Immature natural killer cell (primary cell): ENCODE data around the gene ILKAP. TPM values are rescaled to one million over a fixed set of nuclear protein-coding genes. Genes with fewer than 3 reads are reported as not detected.

Experiments used
- DNase-seq, 3 donors: peaks; one replicate each; pipeline ENCODE4 v3.0.0; 2022; ENCODE audit warnings: mixed read lengths in 1 of 3
- H3K27ac Mint-ChIP-seq, 6 donors: one replicate each; pipeline ENCODE4 v1.8.0; 2020; ENCODE audit warnings: mixed read lengths in 6 of 6, mild to moderate bottlenecking in 5 of 6, inconsistent platforms in 4 of 6, moderate library complexity in 3 of 6
- H3K27me3 Mint-ChIP-seq, 3 donors: one replicate each; pipeline ENCODE4 v1.8.0; 2020 to 2021; ENCODE audit warnings: low read depth in 3 of 3, mild to moderate bottlenecking in 3 of 3, mixed read lengths in 3 of 3, moderate library complexity in 3 of 3, inconsistent platforms in 1 of 3
- H3K36me3 Mint-ChIP-seq, 3 donors: one replicate each; pipeline ENCODE4 v1.8.0; 2020; ENCODE audit warnings: mixed read lengths in 3 of 3, inconsistent platforms in 2 of 3, mild to moderate bottlenecking in 2 of 3
- H3K4me1 Mint-ChIP-seq, 2 donors: one replicate each; pipeline ENCODE4 v1.8.0; 2020; ENCODE audit warnings: inconsistent platforms in 2 of 2, mild to moderate bottlenecking in 2 of 2, mixed read lengths in 2 of 2, moderate library complexity in 1 of 2
- H3K4me3 Mint-ChIP-seq, 5 donors: one replicate each; pipeline ENCODE4 v1.8.0; 2020; ENCODE audit warnings: mild to moderate bottlenecking in 5 of 5, mixed read lengths in 5 of 5, inconsistent platforms in 3 of 5, moderate library complexity in 3 of 5
- H3K9me3 Mint-ChIP-seq, 6 donors: one replicate each; pipeline ENCODE4 v1.8.0; 2020; ENCODE audit warnings: mild to moderate bottlenecking in 6 of 6, mixed read lengths in 6 of 6, inconsistent platforms in 4 of 6, moderate library complexity in 3 of 6
- polyA plus RNA-seq, 3 donors: library from polyadenylated mRNA; unstranded; fragments of 300-500 nt; fragmentation: Illumina TruSeq; gene quantifications; one replicate each; pipeline ENCODE4 v1.2.3, GENCODE V29; 2021

ILKAP gene
- polyA plus RNA-seq, 3 donors from 2014 or later: 59.2 to 82.8 (median 59.3) TPM

GRCh38 chr2:238141541-238142318 is 61.8 kb downstream of the ILKAP start:
- Mint-ChIP-seq H3K36me3 (no peaks in the 10 kb centered on the region), H3K4me1 (peaks cover 7 to 11% of the 10 kb centered on the region in 2 donors), H3K27ac (peak overlapping the region in 3 of 6 donors; percentile 12 to 41 (median 28)), H3K9me3 (no peaks in the 10 kb centered on the region), H3K4me3 (peak overlapping the region in 1 of 5 donors; percentile 35), H3K27me3 (peaks cover 0 to 2% (median 2%) of the 10 kb centered on the region in 3 donors)
- DNase-seq: no peak

GRCh38 chr2:238140721-238141540 is 62.6 kb downstream of the ILKAP start:
- Mint-ChIP-seq H3K36me3 (no peaks in the 10 kb centered on the region), H3K27me3 (peaks cover 2% of the 10 kb centered on the region in 3 donors), H3K27ac (no peak overlapping the region), H3K4me3 (no peak overlapping the region), H3K9me3 (no peaks in the 10 kb centered on the region), H3K4me1 (peaks cover 7 to 11% of the 10 kb centered on the region in 2 donors)
- no peak for DNase-seq

GRCh38 chr2:238140040-238140439 is 63.5 kb downstream of the ILKAP start:
- no peak overlapping the region for H3K4me3 Mint-ChIP-seq
- H3K4me1 Mint-ChIP-seq: peaks cover 7 to 11% of the 10 kb centered on the region in 2 donors
- no peaks in the 10 kb centered on the region for H3K36me3 Mint-ChIP-seq
- DNase-seq: no peak
- H3K27me3 Mint-ChIP-seq: peaks cover 2 to 4% (median 2%) of the 10 kb centered on the region in 3 donors
- no peak overlapping the region for H3K27ac Mint-ChIP-seq
- H3K9me3 Mint-ChIP-seq: no peaks in the 10 kb centered on the region

- Mint-ChIP-seq H3K9me3 (no peaks in the 10 kb centered on the region), H3K4me3 (no peak overlapping the region), H3K36me3 (no peaks in the 10 kb centered on the region), H3K27ac (no peak overlapping the region), H3K27me3 (peaks cover 2 to 4% (median 2%) of the 10 kb centered on the region in 3 donors), H3K4me1 (peaks cover 7 to 11% of the 10 kb centered on the region in 2 donors)
- peak in 2 of 3 donors; percentile 16 to 25 for DNase-seq
Measured at GRCh38 chr2:238139196-238140039, 64.1 kb downstream of the ILKAP start.

- Mint-ChIP-seq H3K36me3 (no peaks in the 10 kb centered on the region), H3K27ac (no peak within 1 kb of the TSS), H3K4me3 (no peak within 1 kb of the TSS), H3K4me1 (peaks cover 6 to 7% of the 10 kb centered on the region in 2 donors), H3K9me3 (no peaks in the 10 kb centered on the region), H3K27me3 (peaks cover 0 to 4% (median 2%) of the 10 kb centered on the region in 3 donors)
- no peak for DNase-seq
Measured at GRCh38 chr2:238138331-238139195, 64.9 kb downstream of the ILKAP start, which contains the start of gene KLHL30. TSS of gene KLHL30 (plus strand) at chr2:238138668. CDS start at chr2:238140755, 2,087 bp downstream.

- H3K27me3 Mint-ChIP-seq: peaks cover 0 to 6% (median 2%) of the 10 kb centered on the region in 3 donors
- H3K27ac Mint-ChIP-seq: no peak overlapping the region
- no peaks in the 10 kb centered on the region for H3K9me3 Mint-ChIP-seq
Measured at GRCh38 chr2:238137885-238138284, 65.6 kb downstream of the ILKAP start.

GRCh38 chr2:238136820-238137537 is 66.5 kb downstream of the ILKAP start:
- Mint-ChIP-seq H3K36me3 (no peaks in the 10 kb centered on the region), H3K27ac (no peak overlapping the region), H3K4me1 (peaks cover 5 to 6% of the 10 kb centered on the region in 2 donors), H3K27me3 (peaks cover 0 to 6% (median 2%) of the 10 kb centered on the region in 3 donors), H3K9me3 (no peaks in the 10 kb centered on the region), H3K4me3 (no peak overlapping the region)
- DNase-seq: no peak

More at GRCh38 chr2:238137885-238138284, 65.6 kb downstream of the ILKAP start:
- H3K36me3 Mint-ChIP-seq: no peaks in the 10 kb centered on the region
- no peak overlapping the region for H3K4me3 Mint-ChIP-seq
- peaks cover 6 to 7% of the 10 kb centered on the region in 2 donors for H3K4me1 Mint-ChIP-seq
- DNase-seq: no peak

GRCh38 chr2:238135601-238136150 is 67.8 kb downstream of the ILKAP start:
- no peaks in the 10 kb centered on the region for H3K36me3 Mint-ChIP-seq
- H3K27me3 Mint-ChIP-seq: peaks cover 0 to 6% (median 2%) of the 10 kb centered on the region in 3 donors
- H3K9me3 Mint-ChIP-seq: no peaks in the 10 kb centered on the region
- no peak overlapping the region for H3K27ac Mint-ChIP-seq
- no peaks in the 10 kb centered on the region for H3K4me1 Mint-ChIP-seq
- H3K4me3 Mint-ChIP-seq: no peak overlapping the region
- DNase-seq: no peak

- H3K4me3 Mint-ChIP-seq: no peak overlapping the region
- H3K27ac Mint-ChIP-seq: no peak overlapping the region
- no peaks in the 10 kb centered on the region for H3K9me3 Mint-ChIP-seq
- DNase-seq: no peak
- no peaks in the 10 kb centered on the region for H3K4me1 Mint-ChIP-seq
- peaks cover 0 to 6% (median 2%) of the 10 kb centered on the region in 3 donors for H3K27me3 Mint-ChIP-seq
- H3K36me3 Mint-ChIP-seq: no peaks in the 10 kb centered on the region
Measured at GRCh38 chr2:238134393-238134785, 69.1 kb downstream of the ILKAP start.

- Mint-ChIP-seq H3K9me3 (no peaks in the 10 kb centered on the region), H3K27ac (peak overlapping the region in 1 of 6 donors; percentile 80), H3K4me3 (no peak overlapping the region), H3K4me1 (no peaks in the 10 kb centered on the region), H3K27me3 (peaks cover 0 to 6% (median 2%) of the 10 kb centered on the region in 3 donors), H3K36me3 (no peaks in the 10 kb centered on the region)
- no peak for DNase-seq
Measured at GRCh38 chr2:238133499-238134392, 69.7 kb downstream of the ILKAP start.
